Mesenchymal stem cell (in vitro differentiated cells and primary cell): ENCODE results near the gene HIVEP3.

Experiments used
- DNase-seq: peaks from one replicate; pipeline ENCODE4 v3.0.0-alpha.2; 2013
- H2AFZ ChIP-seq: one replicate; pipeline ENCODE4 v1.6.1; 2013; ENCODE audit warnings: low read depth, mild to moderate bottlenecking, control low read depth, inconsistent platforms, low read length, moderate library complexity
- H2AK5ac ChIP-seq: 2 replicates; pipeline ENCODE4 v1.6.1; 2013; ENCODE audit warnings: low read length, moderate library complexity, mild to moderate bottlenecking, inconsistent platforms; ENCODE audit not compliant: severe bottlenecking
- H2BK120ac ChIP-seq: one replicate; pipeline ENCODE4 v1.6.1; 2013; ENCODE audit warnings: low read depth, mild to moderate bottlenecking, inconsistent platforms, low read length, moderate library complexity
- H2BK12ac ChIP-seq, 2 experiments: one replicate each; pipeline ENCODE4 v1.6.1; 2013; ENCODE audit warnings: inconsistent platforms in 2 of 2, low read length in 2 of 2, mild to moderate bottlenecking in 2 of 2, moderate library complexity in 2 of 2, control low read depth in 1 of 2
- H2BK15ac ChIP-seq: one replicate; pipeline ENCODE4 v1.6.1; 2013; ENCODE audit warnings: mild to moderate bottlenecking, low read depth, inconsistent platforms; ENCODE audit not compliant: poor library complexity, severe bottlenecking
- H2BK5ac ChIP-seq: 2 replicates; pipeline ENCODE4 v1.6.1; 2013; ENCODE audit warnings: low read depth, mild to moderate bottlenecking, low read length, control low read depth, inconsistent platforms; ENCODE audit not compliant: poor library complexity, severe bottlenecking
- H3K14ac ChIP-seq, 2 experiments: one replicate each; pipeline ENCODE4 v1.6.1; 2013; ENCODE audit warnings: inconsistent platforms in 2 of 2, low read length in 2 of 2, control low read depth in 1 of 2, mild to moderate bottlenecking in 1 of 2, moderate library complexity in 1 of 2
- H3K18ac ChIP-seq, 2 experiments: one replicate each; pipeline ENCODE4 v1.6.1; 2013; ENCODE audit warnings: inconsistent platforms in 2 of 2, low read length in 2 of 2, control low read depth in 1 of 2, low read depth in 1 of 2, mild to moderate bottlenecking in 1 of 2
- H3K23ac ChIP-seq, 2 experiments: one replicate each; pipeline ENCODE4 v1.6.1; 2013; ENCODE audit warnings: inconsistent platforms in 2 of 2, low read length in 2 of 2, mild to moderate bottlenecking in 2 of 2, moderate library complexity in 2 of 2, control low read depth in 1 of 2
- H3K27ac ChIP-seq: 2 replicates; pipeline ENCODE4 v1.5.1; 2013; ENCODE audit warnings: mild to moderate bottlenecking, moderate library complexity, low read length, control low read depth, inconsistent platforms; ENCODE audit not compliant: poor library complexity, severe bottlenecking
- H3K27me3 ChIP-seq, 2 experiments: 2 replicates each; pipeline versions ENCODE4 v1.6.1 to v1.7.0; 2013; ENCODE audit warnings: low read length in 2 of 2, mild to moderate bottlenecking in 2 of 2, moderate library complexity in 2 of 2, control low read depth in 1 of 2, inconsistent platforms in 1 of 2; ENCODE audit not compliant: control insufficient read depth in 1 of 2, insufficient read depth in 1 of 2
- H3K36me3 ChIP-seq, 2 experiments: 2 replicates each; pipeline versions ENCODE4 v1.6.1 to v1.7.0; 2013; ENCODE audit warnings: low read length in 2 of 2, control low read depth in 1 of 2, inconsistent platforms in 1 of 2, low read depth in 1 of 2, mild to moderate bottlenecking in 1 of 2; ENCODE audit not compliant: insufficient read depth in 2 of 2, control insufficient read depth in 1 of 2
- H3K4ac ChIP-seq, 2 experiments: one replicate each; pipeline ENCODE4 v1.6.1; 2013; ENCODE audit warnings: inconsistent platforms in 2 of 2, low read length in 2 of 2, mild to moderate bottlenecking in 2 of 2, moderate library complexity in 2 of 2, control low read depth in 1 of 2, low read depth in 1 of 2
- H3K4me1 ChIP-seq: 2 replicates; pipeline ENCODE4 v1.6.1; 2013; ENCODE audit warnings: low read depth, low read length, control low read depth; ENCODE audit not compliant: control insufficient read depth, insufficient read depth
- H3K4me2 ChIP-seq: 2 replicates; pipeline ENCODE4 v1.6.1; 2013; ENCODE audit warnings: low read length, mild to moderate bottlenecking, inconsistent platforms; ENCODE audit not compliant: poor library complexity, severe bottlenecking
- H3K4me3 ChIP-seq, 2 experiments: 2 replicates each; pipeline versions ENCODE4 v1.5.1 to v1.7.0; 2013; ENCODE audit warnings: low read length in 2 of 2, mild to moderate bottlenecking in 2 of 2, control low read depth in 1 of 2, low read depth in 1 of 2; ENCODE audit not compliant: insufficient read depth in 1 of 2
- H3K79me1 ChIP-seq: replicated peaks from 2 replicates; pipeline ENCODE4 v1.6.1; 2013; ENCODE audit warnings: mild to moderate bottlenecking, control low read depth, low read length, inconsistent platforms; ENCODE audit not compliant: poor library complexity, severe bottlenecking
- H3K9ac ChIP-seq: 2 replicates; pipeline ENCODE4 v1.7.0; 2013; ENCODE audit warnings: mild to moderate bottlenecking, low read length, moderate library complexity
- H3K9me3 ChIP-seq: 2 replicates; pipeline ENCODE4 v1.7.0; 2013; ENCODE audit warnings: mild to moderate bottlenecking, low read length; ENCODE audit not compliant: control insufficient read depth
- H4K8ac ChIP-seq: one replicate; pipeline ENCODE4 v1.6.1; 2013; ENCODE audit warnings: inconsistent platforms, mild to moderate bottlenecking, low read length, moderate library complexity
- H4K91ac ChIP-seq: one replicate; pipeline ENCODE4 v1.6.1; 2013; ENCODE audit warnings: mild to moderate bottlenecking, low read length, inconsistent platforms
- WGBS: methylation state at CpG from one replicate; pipeline ENCODE4 v1.1.7; 2013; ENCODE audit warnings: mixed read lengths; 5-methylcytosine and 5-hydroxymethylcytosine counted together

The HIVEP3 gene

DNA sequence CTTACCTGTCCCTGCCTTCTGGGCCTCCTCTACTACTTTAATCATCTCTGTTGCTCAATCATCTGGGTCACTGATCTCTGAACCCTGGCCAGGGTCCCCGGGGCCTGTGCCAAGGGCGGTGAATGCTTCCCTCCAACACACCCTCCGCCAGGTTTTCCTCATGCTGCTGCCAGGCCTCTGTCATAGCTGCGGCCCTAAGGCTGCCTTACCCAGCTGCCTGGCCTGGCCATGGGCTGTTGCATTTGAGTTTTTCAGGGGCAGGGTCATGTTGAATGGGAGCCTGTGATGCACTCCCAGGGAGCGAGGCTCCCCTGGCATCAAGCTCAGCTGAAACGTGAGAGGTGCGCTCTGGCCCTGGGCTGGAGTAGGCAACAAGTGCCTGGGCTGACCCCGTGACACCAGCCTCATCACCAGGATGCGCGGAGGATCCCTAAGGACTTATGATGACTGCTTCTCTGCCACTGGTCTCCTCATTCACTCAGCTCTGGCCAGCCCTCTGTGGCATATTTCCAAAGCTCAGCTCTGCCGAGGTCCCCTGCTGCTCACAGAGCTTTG lies 441.8 kb downstream of the HIVEP3 start:
- H3K23ac ChIP-seq = no peak overlapping the region
- WGBS = 86% methylated on average over 11 of the region's 11 CpGs
- H2AFZ ChIP-seq = no peak overlapping the region
- no peaks in the 10 kb centered on the region for H3K79me1 ChIP-seq
- H3K9me3 ChIP-seq = no peaks in the 10 kb centered on the region
- no peak overlapping the region for H3K4me2 ChIP-seq
- no peak overlapping the region for H2BK5ac ChIP-seq
- H3K4me3 ChIP-seq = no peak overlapping the region
- H2BK12ac ChIP-seq = peak overlapping the region in 1 of 2 experiments; percentile 43
- peak overlapping the region; percentile 15 for H2AK5ac ChIP-seq
- H3K18ac ChIP-seq = peak overlapping the region in 1 of 2 experiments; percentile 32
- no peak overlapping the region for H2BK120ac ChIP-seq
- H3K27ac ChIP-seq = no peak overlapping the region
- no peak overlapping the region for H3K14ac ChIP-seq
- H3K4me1 ChIP-seq = peaks cover 27% of the 10 kb centered on the region
- peak overlapping the region in 1 of 2 experiments; percentile 11 for H3K4ac ChIP-seq
- H3K36me3 ChIP-seq = no peaks in the 10 kb centered on the region
- H3K27me3 ChIP-seq = peaks cover 0 to 3% of the 10 kb centered on the region in 2 experiments
- H2BK15ac ChIP-seq = no peak overlapping the region
- no peak overlapping the region for H4K8ac ChIP-seq
- H3K9ac ChIP-seq = no peak overlapping the region
- no peak for DNase-seq
- H4K91ac ChIP-seq = no peak overlapping the region

DNA sequence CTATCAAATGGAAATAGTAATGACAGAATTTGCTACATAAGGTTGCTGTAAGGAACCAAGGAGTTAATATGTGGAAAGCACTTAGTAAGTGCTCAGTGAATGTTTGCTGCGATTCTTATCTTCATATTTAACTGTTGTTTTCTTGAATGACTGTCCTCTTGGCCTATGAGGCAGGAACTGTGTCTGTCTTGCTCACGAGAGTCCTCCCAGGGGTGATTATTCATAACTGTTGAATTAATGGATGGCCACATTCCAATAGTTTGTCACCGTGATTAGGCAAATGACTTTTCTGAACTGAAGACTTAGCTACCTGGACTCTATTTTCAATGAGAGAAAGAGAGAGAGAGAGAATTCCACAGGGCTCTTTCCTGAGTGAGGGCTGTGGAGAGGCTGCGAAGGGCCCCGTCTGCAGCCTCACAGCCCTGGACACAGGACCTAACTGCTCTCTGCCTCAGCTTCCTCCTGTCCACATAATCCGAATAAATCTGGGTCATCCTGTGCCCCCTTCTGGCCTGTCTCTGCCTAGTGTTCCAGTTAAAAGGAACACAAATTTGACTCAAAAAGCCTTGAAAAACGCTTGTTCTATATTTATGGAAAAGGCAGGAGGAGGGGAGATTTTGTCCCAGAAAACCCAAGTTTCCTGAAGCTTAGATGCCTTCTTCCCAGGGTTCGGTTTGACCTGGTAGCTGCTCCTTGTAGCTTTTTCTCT lies 442.7 kb downstream of the HIVEP3 start:
- Histone ChIP-seq H2AK5ac (no peak overlapping the region), H3K36me3 (no peaks in the 10 kb centered on the region), H2BK5ac (no peak overlapping the region), H3K27ac (no peak overlapping the region), H3K79me1 (no peaks in the 10 kb centered on the region), H3K4ac (no peak overlapping the region), H3K9me3 (no peaks in the 10 kb centered on the region), H2BK12ac (no peak overlapping the region), H2BK15ac (no peak overlapping the region), H2AFZ (no peak overlapping the region), H4K91ac (no peak overlapping the region), H3K14ac (no peak overlapping the region), H2BK120ac (no peak overlapping the region), H4K8ac (no peak overlapping the region), H3K4me1 (peaks cover 25% of the 10 kb centered on the region), H3K18ac (no peak overlapping the region), H3K4me3 (no peak overlapping the region), H3K23ac (no peak overlapping the region), H3K27me3 (peaks cover 0 to 8% of the 10 kb centered on the region in 2 experiments), H3K9ac (no peak overlapping the region), H3K4me2 (no peak overlapping the region)
- no peak for DNase-seq
- WGBS = 50% methylated on average over 6 of the region's 8 CpGs

DNA sequence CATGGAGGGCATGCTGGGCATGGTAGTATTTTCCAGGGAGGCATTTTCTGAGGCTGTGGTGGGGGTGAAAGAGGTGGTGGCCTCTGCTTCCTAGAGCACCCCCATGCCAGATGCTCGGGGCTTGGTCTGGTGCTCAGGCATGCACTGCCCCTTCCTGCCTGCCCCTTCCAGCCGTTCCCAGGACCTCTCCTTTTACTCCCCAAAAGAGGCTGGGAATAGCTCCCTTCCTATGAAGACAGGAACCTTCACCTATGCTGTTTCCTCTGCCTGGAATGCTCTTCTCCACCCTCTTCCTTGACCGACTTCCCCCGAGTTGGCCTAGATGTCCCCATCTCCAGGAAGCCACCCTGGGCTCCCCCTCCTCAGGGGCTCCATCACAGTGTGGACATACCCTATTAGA lies 443.4 kb downstream of the HIVEP3 start:
- Histone ChIP-seq H2BK5ac (no peak overlapping the region), H3K18ac (peak overlapping the region in 1 of 2 experiments; percentile 73), H3K23ac (no peak overlapping the region), H3K79me1 (no peaks in the 10 kb centered on the region), H2AFZ (no peak overlapping the region), H3K36me3 (no peaks in the 10 kb centered on the region), H2BK120ac (no peak overlapping the region), H2BK12ac (peak overlapping the region in 1 of 2 experiments; percentile 11), H3K4ac (no peak overlapping the region), H3K9me3 (no peaks in the 10 kb centered on the region), H3K27ac (no peak overlapping the region), H2AK5ac (no peak overlapping the region), H4K91ac (no peak overlapping the region), H3K4me3 (no peak overlapping the region), H3K4me2 (no peak overlapping the region), H3K27me3 (peaks cover 0 to 11% of the 10 kb centered on the region in 2 experiments), H4K8ac (no peak overlapping the region), H3K9ac (no peak overlapping the region), H3K14ac (no peak overlapping the region), H3K4me1 (peaks cover 21% of the 10 kb centered on the region), H2BK15ac (no peak overlapping the region)
- WGBS = 78% methylated on average over 4 of the region's 4 CpGs
- DNase-seq = no peak

DNA sequence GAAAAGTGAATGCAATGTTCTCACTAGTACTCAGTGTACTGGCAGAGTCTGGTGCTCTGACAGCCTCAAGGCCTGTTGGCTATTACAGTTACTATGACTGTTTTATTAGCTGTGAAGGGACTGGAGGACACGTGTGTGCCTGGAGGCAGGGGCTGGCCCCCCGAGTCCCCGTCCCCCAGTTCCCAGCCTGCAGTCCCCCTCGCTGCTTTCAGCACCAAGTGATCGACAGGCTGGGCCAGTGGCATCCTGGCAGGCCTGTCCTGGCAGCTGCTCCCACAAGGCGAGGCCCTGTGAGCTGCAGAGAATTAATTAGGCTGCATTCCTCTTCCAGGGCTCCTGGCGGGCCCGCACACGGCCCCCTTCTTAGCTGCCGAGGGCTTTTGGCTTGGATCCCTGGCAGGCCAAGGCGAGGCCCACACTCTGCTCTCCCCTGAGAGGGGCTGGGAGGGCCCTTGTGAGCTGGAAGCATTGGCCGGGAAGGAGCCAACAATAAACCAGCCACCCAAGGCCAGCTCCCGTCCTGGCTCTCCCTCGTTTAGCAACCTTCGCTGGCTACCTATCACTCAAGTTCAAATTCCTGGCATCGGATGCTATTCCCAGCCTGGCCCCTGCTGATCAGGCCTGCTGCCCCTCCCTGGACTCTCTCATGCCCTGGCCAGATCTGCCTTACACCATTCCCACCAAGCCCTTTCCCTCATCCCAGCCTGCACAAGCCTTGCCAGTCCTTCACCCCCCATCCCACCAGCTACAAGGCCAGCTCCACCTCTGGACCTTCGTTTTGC lies 444.0 kb downstream of the HIVEP3 start:
- no peak overlapping the region for H3K27ac ChIP-seq
- H3K9me3 ChIP-seq = no peaks in the 10 kb centered on the region
- no peak overlapping the region for H2BK5ac ChIP-seq
- 81% methylated on average over 17 of the region's 17 CpGs for WGBS
- H3K9ac ChIP-seq = no peak overlapping the region
- H3K4me2 ChIP-seq = no peak overlapping the region
- no peak overlapping the region for H2BK120ac ChIP-seq
- no peaks in the 10 kb centered on the region for H3K79me1 ChIP-seq
- no peak overlapping the region for H4K91ac ChIP-seq
- no peak overlapping the region for H3K4me3 ChIP-seq
- H4K8ac ChIP-seq = no peak overlapping the region
- H3K14ac ChIP-seq = no peak overlapping the region
- no peak for DNase-seq
- peak overlapping the region in 1 of 2 experiments; percentile 73 for H3K18ac ChIP-seq
- peaks cover 18% of the 10 kb centered on the region for H3K4me1 ChIP-seq
- H2BK12ac ChIP-seq = no peak overlapping the region
- no peak overlapping the region for H2BK15ac ChIP-seq
- H3K23ac ChIP-seq = no peak overlapping the region
- H3K36me3 ChIP-seq = no peaks in the 10 kb centered on the region
- H3K4ac ChIP-seq = peak overlapping the region in 1 of 2 experiments; percentile 15
- peaks cover 0 to 18% of the 10 kb centered on the region in 2 experiments for H3K27me3 ChIP-seq
- H2AK5ac ChIP-seq = no peak overlapping the region
- no peak overlapping the region for H2AFZ ChIP-seq
